SK-MEL-5 (cell line): ENCODE measurements around the gene OR5AP2. TPM values are rescaled to one million over a fixed set of nuclear protein-coding genes. Genes with fewer than 3 reads are reported as not detected.
"Not testable (repeated sequence)": the region's sequence is repeated elsewhere in the genome, so short reads cannot be mapped to it uniquely, and the experiment has no call there.

Source experiments
- DNase-seq: peaks from one replicate; pipeline ENCODE4 v3.0.0-alpha.2; 2016; ENCODE audit warnings: low read depth, low spot score
- in situ Hi-C: cut with HindIII; loops from 2 replicates; pipeline ENCODE4 v1.10.0; 2016; ENCODE audit warnings: low sequenced_read_pairs, high pct_unique_total_duplicates, low pct_unique_long_range_greater_than_20kb
- polyA plus RNA-seq, 2 experiments: library from polyadenylated mRNA; depleted of rRNA; stranded (reverse); fragments of >200 nt; gene quantifications; 2 replicates each; pipeline ENCODE4 v1.2.3, GENCODE V29; 2015
- small RNA-seq, 2 experiments: library from RNA; depleted of rRNA; stranded (forward); fragments of <200 nt; gene quantifications; one replicate each; pipeline ENCODE3, GENCODE V24; 2014
- total RNA-seq: library from RNA; depleted of rRNA; stranded (reverse); fragments of >200 nt; shearing (Covaris generic); gene quantifications from 2 replicates; pipeline ENCODE4 v1.2.3, GENCODE V29; 2014; rRNA removed

The OR5AP2 gene
- total RNA-seq: not detected in 2 replicates
- not detected in 2 replicates for polyA plus RNA-seq (2015; cell fraction: cytosol; rRNA removed)
- not detected in 2 replicates for polyA plus RNA-seq (2015; cell fraction: nucleus; rRNA removed)

GRCh38 chr11:56642339-56642738, at the start of gene OR5AP2:
OR5AP2 (minus strand) TSS chr11:56642439; CDS start chr11:56642439, 0 bp downstream.
- DNase-seq: no peak
- in situ Hi-C loops: no loop called here

- DNase-seq, in situ Hi-C loops: not testable (repeated sequence)
Observed at GRCh38 chr11:56691179-56691578, 48.9 kb upstream of the OR5AP2 start.

GRCh38 chr11:56688554-56689100, 46.4 kb upstream of the OR5AP2 start:
- DNase-seq: no peak
- in situ Hi-C loops: no loop called here

GRCh38 chr11:56670984-56671383, 28.7 kb upstream of the OR5AP2 start:
- DNase-seq: no peak
- in situ Hi-C loops: no loop called here

GRCh38 chr11:56663386-56663785, 21.1 kb upstream of the OR5AP2 start, which contains the start of gene OR5AR1:
OR5AR1 (plus strand) TSS chr11:56663686; CDS start chr11:56663686, 0 bp downstream.
- DNase-seq: no peak
- in situ Hi-C loops: no loop called here

- DNase-seq: no peak
- in situ Hi-C loops: no loop called here
Observed at GRCh38 chr11:56659755-56660154, 17.5 kb upstream of the OR5AP2 start.

- in situ Hi-C loops: no loop called here
- DNase-seq: no peak
Observed at GRCh38 chr11:56637500-56637899, 4.7 kb downstream of the OR5AP2 start.

- in situ Hi-C loops: no loop called here
- no peak for DNase-seq
Observed at GRCh38 chr11:56636861-56637260, 5.4 kb downstream of the OR5AP2 start.

- in situ Hi-C loops: no loop called here
Observed at GRCh38 chr11:56632329-56632728, 9.9 kb downstream of the OR5AP2 start.

GRCh38 chr11:56625946-56626345, 16.3 kb downstream of the OR5AP2 start:
- DNase-seq: no peak
- in situ Hi-C loops: no loop called here

More at GRCh38 chr11:56632329-56632728, 9.9 kb downstream of the OR5AP2 start:
- DNase-seq: no peak

GRCh38 chr11:56624661-56625110, 17.6 kb downstream of the OR5AP2 start:
- in situ Hi-C loops: no loop called here
- peak; percentile 70 for DNase-seq

GRCh38 chr11:56611174-56611573, 31.1 kb downstream of the OR5AP2 start:
- in situ Hi-C loops: no loop called here
- no peak for DNase-seq

GRCh38 chr11:56592088-56592717, 50.0 kb downstream of the OR5AP2 start:
- DNase-seq: not testable (repeated sequence)

More at GRCh38 chr11:56592088-56592717, 50.0 kb downstream of the OR5AP2 start:
- in situ Hi-C loops: not testable (repeated sequence)

Small RNA genes within 50 kb of the gene (small RNA-seq; reads per million reads assigned to genes)
- gene AP004245.1: 0 reads per million in 2 experiments

Other genes starting within 250 kb of the OR5AP2 start
- gene OR5AL1, start 229.7 kb downstream of the OR5AP2 start, total RNA-seq: not detected in 2 replicates
- not detected in 2 replicates for gene OR5M3, start 169.1 kb downstream of the OR5AP2 start, total RNA-seq
- gene OR5M8, start 151.1 kb downstream of the OR5AP2 start, total RNA-seq: not detected in 2 replicates
- not detected in 2 replicates for gene OR5M11, start 99.2 kb downstream of the OR5AP2 start, total RNA-seq
- not detected in 2 replicates for gene OR5M10, start 64.7 kb downstream of the OR5AP2 start, total RNA-seq
- gene OR5M1, start 27.6 kb downstream of the OR5AP2 start, total RNA-seq: not detected in 2 replicates
- gene OR5AR1, start 21.2 kb upstream of the OR5AP2 start, total RNA-seq: not detected in 2 replicates
- not detected in 2 replicates for gene OR9G1, start 56.7 kb upstream of the OR5AP2 start, total RNA-seq
- not detected in 2 replicates for gene OR9G4, start 106.3 kb upstream of the OR5AP2 start, total RNA-seq